HUDEP-2 (cell line): ENCODE measurements around the gene RPL18A.

Experiments
- DNase-seq, 76 experiments: peaks; one replicate each; lab custom pipeline; 2025; ENCODE audit not compliant: unreplicated experiment in 76 of 76; lab: John Stamatoyannopoulos, UW

Gene RPL18A

DNA sequence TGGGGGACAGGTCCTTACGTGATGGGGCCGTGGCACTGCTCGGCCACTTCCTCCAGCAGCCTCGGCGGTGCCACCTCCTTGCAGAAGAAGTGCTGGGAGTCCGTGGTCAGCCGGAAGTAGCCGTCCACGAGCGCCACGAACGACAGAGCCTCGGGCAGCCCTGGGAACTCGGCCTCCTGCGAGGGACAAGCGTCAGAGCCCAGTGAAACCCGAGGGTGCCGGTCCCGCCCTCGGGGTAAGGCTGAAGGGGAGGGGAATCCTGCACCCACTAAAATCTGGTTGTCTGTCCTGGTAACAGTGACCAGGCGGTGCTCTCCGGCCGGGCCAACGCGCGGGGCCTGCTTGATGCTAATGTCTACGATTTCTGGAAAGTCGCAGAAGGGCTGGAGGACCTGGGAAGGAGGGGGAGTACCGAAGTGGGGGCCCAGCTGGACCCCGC, 18.3 kb upstream of the RPL18A start:
- no peak for DNase-seq

DNA sequence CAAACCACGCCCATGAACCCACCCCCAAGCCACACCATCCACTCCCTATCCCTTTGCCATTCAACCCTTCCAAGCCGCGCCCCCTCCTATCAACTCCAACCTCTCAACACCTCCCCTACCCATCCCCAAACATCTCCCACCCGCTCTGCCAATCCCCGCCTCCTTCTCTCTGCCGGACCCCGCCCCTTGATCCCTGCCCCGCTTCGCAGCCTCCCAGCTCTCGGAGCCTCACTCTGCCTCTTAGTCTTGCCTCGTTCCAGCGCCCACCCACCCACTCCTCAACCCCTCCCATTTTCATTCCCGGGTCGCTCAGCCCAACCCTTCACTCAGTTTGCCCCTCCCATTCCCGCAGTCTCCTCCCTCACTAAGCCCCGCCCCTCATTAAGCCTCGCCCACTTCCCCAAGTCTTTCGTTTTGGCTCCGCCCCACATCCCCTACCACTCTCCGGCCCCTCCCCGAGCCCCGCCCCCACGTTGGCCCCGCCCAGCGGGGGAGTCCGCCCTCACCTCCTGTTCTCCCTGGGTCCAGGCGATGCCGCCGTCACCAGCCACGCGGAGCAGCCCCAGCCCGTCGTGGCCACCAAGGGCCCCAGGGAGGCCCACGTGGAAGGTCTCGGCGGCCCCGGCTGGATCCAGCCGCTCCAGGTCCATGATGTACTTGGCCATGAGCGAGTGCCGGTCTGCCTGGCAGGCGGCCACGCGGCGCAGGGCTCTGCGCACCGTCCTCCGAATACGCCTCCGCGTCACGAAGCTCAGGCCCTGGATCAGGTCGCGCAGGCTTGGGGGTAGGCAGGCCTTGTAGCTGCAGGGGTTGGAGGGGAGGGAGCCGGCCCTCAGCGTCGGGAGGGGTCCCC, 17.7 kb upstream of the RPL18A start:
- peak in 21 of 76 experiments; percentile 16 to 49 (median 24) for DNase-seq

DNA sequence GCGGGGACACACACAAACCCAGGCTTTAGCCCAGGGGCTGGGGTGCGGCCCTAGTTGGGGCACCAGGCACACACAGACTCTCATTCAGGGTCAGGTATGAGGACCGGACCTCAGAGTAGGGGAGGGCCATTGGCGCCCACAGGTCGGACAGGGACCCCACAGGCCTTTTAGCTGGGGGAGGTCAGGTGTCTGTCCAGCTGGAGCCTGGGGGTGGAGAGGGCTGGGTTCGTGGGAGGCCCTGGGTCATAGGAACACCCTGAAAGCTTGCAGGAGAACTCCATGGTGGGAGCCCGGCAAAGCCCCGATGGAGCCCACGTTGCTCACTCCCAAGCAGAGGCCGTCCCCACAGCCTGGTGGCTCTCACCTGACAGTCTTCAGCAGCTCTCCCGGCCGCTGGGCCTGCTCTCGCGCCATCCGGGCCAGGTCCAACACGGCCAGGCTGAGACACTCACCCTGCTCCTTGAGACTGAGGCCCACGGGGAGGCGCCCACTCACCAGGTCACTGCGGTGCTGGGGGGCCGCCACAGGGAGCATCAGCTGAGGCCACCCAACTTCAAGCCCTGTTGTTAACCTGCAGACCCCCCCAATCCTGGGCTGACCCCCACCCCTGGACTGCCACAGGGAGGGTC, 16.9 kb upstream of the RPL18A start:
- no peak for DNase-seq

DNA sequence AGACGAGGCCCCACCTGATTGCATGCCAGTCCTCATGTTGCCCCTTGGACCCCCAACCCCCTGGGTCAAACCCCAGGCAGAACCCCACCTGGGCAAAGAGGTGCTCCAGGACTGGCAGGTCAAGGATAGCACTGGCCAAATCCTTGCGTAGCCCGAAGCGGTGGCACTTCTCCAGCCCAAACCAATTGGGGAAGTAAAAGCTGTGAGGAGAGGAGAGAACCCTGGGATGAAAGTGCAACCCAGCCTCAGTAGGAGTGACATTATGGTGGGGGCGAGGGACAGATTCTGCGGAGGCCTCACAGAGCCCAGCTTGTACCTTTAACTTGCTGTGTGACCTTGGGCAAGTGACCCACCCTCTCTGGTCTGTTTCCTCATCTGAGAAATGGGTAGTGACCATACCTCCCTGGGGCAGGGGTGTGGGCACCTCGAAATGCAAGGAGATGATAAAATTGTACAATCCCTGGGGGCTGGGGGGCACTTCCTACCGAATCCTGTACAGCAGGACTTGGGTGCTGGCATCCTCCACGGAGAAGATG, 16.4 kb upstream of the RPL18A start:
- DNase-seq: no peak

DNA sequence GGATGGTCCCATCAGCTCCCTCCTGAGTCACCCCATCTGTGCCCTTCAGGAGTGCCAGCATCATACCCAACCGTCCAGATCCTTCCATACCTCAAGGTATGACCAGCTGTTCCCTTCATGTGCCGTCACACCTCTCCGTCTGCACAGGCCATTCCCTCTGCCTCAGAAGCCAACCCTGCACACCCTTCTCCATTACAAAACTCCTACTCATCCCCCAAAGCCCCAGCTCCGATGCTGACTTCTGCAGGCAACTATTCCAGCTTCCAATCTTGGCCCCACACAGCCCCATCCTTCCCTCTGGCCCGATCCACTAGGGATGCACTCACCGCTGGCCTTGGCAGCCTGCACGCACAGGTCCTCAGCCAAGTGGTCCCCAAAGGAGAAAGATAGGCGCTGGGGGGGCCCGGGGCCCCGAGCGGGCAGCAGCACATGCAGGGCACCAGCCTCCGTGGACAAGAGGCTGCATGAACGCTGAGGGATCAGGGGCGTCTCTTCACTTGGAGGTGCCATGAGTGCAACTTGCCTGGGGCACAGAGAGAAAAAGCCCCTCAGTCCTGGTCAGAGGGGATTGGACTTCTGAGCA, 15.7 kb upstream of the RPL18A start:
- no peak for DNase-seq

DNA sequence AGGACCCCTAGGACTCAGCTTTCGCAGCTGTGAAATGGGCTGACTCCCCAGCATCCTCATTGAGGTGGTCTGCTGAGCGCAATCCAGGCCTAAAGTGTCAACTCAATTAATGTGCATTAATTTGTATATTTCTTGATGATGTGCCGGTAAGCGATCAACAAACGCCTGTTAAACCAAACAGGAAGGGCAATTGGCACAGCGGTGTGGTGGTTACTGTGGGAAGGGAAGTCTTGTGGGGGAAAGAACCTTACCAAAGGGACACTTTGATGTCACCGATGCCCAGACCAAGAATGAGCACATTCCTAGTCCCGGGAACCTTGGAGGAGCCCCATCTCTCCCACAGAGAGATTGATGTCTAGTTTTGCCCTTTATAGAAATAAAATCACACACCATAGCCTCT, 13.6 kb upstream of the RPL18A start:
- DNase-seq: no peak

DNA sequence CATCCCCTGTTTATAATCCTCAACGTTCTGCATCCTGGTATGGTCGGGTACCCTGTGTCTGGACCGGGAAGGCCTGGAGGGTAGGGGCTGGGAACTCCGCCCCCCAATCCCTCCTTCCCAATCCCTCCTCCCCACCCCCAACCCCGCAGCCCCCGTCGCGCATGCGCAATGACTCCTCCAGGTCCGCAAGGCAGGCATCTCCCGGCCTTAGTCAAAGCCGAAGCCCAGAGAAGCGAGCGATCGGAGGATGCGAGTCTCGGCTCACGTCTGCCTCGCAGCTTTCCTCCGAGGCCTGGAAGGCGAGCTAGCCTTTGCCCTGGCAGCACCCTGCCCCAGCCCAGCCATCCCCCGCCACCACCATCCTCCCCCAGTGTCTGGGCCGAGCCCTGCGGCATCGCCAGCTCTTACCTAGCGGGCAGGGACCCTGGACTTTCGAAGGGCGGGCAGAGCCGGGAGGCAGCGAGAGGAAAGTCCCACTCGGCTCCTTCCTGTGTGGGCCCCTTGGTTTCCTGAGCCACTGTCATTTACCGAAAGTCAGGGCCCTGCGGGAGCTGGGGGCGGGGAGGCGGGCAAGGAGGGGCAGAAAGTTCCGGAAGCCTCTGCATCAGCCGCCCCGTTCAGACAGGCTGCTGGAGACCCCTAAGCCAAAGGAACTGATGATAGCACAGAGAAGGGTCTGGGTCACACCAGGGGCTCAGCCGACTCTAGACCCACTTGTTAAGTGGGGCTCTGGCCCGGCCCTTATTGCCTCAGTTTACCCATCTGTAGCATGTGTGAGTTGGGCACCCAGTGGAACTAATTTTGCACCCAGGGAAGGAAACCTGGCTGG, 12.0 kb upstream of the RPL18A start, which contains the start of gene JAK3:
Gene JAK3 (minus strand): TSS at position 445 of the 829 bp plus-strand sequence. CDS start 3,565 bp downstream, outside the sequence.
- no peak for DNase-seq

DNA sequence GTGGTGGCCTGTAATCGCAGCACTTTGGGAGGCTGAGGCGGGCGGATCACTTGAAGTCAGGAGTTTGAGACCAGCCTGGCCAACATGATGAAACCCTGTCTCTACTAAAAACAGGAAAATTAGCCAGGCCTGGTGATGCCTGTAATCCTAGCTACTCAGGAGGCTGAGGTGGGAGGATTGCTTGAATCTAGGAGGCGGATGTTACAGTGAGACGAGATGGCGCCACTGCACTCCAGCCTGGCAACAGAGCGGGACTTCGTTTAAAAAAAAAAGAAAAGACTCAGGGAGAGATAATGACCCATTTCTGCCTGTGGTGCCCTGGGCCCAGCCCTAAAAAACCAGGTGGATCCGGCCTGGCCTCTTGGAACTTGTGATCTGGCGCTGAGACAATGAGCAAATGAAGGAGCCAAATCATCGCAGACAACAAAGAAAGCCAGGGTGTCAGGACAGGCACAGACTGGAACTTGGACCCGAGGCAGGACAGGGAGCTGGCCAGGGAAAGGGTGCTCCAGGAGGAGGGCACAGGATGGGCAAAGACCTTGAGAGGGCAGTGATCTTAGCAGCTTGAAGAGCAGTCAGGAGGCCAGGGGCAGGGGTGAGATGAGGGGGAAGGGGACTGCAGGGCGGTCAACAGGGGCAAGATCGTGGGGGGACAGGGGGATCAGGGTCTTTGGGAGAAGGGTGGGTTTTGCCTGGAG, 11.0 kb upstream of the RPL18A start:
- DNase-seq: no peak

DNA sequence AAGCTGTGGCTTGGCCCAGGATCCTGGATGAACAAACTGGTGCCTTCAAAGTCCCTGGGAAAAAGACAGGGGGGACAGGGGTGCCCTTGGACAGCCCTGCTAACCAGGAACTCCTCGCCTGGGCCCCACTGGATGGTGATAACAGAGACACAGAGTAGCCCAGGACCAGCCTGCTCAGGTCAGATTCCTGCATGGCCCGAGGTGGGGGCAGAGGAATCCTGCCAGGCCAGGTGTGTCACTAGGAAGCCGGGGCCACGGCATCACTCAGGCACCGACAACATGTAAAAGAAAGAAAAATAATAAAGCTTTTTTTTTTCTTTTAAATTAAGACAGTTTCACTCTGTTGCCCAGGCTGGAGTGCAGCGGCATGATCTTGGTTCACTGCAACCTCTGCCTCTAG, 5.6 kb upstream of the RPL18A start:
- no peak for DNase-seq

DNA sequence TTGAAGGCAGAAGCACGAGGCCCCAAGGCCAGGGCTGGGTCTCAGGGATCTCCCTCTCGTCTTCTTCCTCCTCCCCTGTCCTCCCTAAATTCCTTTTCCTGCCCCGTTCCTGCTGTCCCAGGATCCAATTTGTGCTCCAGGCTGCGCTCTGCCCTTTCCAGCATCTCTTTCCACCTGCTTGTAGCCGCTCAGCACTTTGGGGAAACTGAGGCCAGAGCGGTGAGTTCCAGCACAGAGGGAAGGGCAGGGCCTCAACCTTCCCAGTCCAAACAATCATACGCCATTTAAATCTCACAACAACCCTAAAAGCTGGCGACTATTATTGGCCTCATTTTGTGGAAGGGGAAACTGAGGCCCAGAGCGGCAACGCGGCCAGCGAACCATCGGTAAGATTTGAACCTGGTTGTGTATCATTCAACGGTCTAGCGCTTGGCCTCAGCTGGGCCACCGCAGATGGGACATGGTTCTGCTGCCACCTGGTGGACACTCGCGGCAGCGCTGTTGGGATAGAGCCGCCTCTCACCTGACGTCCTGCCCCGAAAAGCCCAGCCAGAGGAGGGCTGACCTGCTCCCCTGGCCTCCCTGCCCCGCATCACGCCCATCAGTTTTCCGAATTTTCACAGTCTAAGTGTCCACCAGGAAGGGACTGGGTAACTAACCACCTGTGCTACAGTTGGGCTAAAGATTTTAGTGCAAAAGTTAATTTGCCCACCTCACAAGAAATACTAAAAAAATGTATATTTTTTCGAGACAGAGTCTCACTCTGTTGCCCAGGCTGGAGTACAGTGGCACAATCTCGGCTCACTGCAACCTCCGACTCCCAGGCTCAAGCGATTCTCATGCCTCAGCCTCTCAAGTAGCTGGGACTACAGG, 4.2 kb upstream of the RPL18A start:
- DNase-seq: peak in 72 of 76 experiments; percentile 12 to 92 (median 74)

DNA sequence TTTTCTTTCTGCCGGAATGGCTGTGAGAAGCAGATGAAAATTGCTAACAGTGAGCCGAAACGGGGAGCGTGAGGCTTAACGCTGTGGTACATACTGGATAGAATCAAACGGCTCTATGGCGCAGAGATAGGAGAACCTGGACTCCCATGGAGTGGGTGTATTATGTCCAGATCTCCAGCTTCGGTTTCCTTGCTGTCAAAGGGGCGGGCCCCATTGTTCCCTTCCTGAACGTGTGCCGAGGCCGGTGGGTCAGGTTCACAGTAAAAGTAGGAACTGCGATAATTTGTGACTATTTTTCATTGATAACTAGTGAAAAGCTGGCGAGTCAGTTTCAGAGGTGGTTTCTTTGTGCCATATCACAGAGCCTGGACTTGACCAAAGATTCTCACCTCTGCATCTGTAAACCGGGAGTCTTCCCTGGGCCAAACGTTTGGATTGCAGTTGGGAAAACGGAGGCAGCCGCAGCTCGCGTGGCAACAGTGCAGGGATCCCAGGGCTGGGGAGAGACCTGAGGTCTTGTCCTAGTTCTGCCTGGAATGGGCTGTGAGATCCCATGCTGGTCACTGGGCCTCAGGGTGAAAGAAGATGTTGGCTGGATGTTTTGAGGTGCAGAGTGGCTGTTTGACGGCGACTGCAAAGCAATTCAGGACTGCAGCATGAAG, 752 bp downstream of the RPL18A start:
- DNase-seq: peak in 9 of 76 experiments; percentile 18 to 59 (median 35)

DNA sequence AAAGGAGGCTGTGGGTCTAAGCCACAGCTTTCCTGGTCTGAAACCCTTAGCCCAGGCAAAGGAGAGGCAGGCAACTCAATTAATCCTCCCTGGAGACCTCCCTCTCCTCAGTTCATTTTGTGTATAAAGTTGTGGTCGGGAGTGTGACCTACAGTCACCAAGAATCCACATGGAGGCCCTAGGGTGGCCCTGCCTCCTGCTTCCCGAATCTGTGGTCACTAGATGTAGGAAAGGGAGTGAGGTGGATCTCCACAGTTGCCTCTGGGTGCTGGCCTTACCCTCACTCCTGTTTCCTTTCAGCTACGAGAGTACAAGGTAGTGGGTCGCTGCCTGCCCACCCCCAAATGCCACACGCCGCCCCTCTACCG, 1.3 kb downstream of the RPL18A start:
- DNase-seq: peak in 3 of 76 experiments; percentile 11 to 46 (median 43)

DNA sequence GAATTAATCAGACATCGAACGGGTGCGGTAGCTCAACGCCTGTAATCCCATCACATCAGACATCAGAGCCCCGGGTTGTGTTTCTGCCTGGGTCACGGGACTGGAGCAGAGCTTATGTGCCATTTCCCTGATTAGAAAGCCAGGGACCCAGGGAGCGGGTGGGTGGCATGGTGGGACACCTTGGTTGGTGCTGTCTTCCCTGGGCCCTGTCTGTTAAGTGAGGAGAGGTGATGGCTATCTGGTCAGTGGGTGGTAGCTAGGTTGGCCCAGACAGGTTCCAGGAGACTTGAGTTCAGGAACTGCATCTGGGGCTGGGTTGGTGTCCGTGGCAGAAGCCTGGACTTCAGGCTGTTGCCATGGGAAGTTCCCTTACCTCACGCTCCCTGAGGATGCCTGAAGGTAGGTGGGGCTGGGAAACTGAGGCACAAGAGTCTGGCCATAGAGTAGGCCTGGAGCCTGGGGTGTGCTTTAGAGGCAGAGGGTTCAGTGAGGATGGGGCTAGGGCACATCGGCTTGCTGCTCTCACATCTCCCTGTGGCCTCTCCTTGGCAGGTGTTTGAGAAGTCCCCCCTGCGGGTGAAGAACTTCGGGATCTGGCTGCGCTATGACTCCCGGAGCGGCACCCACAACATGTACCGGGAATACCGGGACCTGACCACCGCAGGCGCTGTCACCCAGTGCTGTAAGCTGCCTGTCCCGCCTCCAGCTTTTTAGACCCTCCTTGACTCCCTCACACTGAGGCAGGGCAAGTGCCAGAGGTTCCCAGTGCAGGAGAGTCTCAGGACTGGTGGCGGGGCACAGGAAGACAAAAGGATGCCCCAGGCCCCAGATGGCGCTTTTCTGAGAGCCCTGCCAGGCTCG, 2.1 kb downstream of the RPL18A start:
- peak in 2 of 76 experiments; percentile 19 to 33 for DNase-seq

DNA sequence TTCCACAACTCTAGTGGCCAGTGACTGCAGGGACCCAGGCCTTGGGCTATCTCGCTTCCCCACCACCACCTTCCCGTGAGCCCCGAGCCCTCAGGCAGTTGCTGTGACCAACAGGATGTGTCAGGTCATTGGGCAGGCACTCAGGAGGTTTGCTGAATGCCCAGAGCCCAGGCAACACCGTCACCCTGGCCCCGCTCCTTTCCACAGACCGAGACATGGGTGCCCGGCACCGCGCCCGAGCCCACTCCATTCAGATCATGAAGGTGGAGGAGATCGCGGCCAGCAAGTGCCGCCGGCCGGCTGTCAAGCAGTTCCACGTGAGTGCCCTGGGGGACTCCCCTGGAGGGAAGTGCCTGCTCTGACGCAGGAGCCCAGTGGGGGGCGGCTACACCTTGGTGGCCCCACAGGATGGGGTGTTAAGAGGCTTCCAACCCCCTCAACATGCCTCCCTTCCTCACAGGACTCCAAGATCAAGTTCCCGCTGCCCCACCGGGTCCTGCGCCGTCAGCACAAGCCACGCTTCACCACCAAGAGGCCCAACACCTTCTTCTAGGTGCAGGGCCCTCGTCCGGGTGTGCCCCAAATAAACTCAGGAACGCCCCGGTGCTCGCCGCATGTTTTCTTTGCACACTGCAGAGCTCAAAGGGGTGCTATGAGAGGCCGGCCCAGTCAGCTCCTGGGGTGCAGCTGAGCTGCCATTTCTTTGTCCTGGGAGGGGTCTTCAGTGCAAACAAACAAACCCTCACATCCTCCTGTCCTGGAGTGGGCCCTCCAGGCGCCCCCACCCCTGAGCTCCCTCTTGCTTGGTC, 3.2 kb downstream of the RPL18A start:
- no peak for DNase-seq

DNA sequence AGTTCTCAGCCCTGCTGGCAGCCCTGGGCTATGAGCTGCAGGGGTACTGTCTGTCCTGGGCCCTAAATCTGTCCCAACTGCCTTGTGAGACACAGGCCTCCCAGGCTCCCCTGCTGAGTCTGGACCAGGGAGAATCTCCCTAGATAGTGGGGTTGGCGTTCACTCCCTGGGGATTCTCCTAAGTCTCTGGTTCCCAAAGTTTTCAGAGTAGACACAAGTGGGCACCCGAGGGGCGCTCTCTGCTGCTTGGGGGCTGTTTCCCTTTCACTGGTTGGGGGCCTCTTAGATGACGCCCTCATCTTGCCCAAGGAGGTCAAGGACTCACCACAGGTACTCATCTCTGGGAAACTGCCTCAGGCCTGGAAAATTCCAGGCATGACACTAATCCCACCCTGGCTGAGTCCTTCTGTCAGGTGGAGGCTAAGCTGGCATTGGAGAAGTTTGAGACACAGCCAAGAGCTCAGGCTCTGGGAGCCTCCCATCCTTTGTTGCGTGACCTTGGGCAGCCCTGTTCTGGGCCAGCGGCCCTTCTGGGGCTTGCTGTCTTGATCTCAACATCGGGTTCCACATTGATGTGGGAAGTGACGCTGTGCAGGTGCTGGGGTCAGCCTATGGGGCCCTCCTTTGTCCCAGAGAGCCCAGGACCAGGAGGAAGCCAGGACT, 3.9 kb downstream of the RPL18A start:
- no peak for DNase-seq
